Trophoblast cell (in vitro differentiated cells and primary cell): Measurements from ENCODE around the gene MTFMT.

ENCODE experiments used
- DNase-seq, 2 donors: peaks; one replicate each; pipeline ENCODE4 v3.0.0-alpha.2; 2016
- H2AFZ ChIP-seq: 2 replicates; pipeline ENCODE4 v1.6.1; 2013; ENCODE audit warnings: low read length, moderate library complexity, mild to moderate bottlenecking; ENCODE audit not compliant: insufficient read depth, poor library complexity
- H2AK5ac ChIP-seq: 2 replicates; pipeline ENCODE4 v1.6.1; 2013; ENCODE audit warnings: mild to moderate bottlenecking, low read length
- H2BK120ac ChIP-seq: 2 replicates; pipeline ENCODE4 v1.6.1; 2013; ENCODE audit warnings: low read length, mild to moderate bottlenecking, moderate library complexity; ENCODE audit not compliant: insufficient read depth, poor library complexity
- H2BK12ac ChIP-seq: 2 replicates; pipeline ENCODE4 v1.6.1; 2013; ENCODE audit warnings: mild to moderate bottlenecking, low read length, moderate library complexity
- H2BK5ac ChIP-seq: 2 replicates; pipeline ENCODE4 v1.6.1; 2013; ENCODE audit warnings: low read length, low read depth, moderate library complexity, mild to moderate bottlenecking; ENCODE audit not compliant: poor library complexity
- H3K14ac ChIP-seq: 2 replicates; pipeline ENCODE4 v1.6.1; 2013; ENCODE audit warnings: mild to moderate bottlenecking, low read length
- H3K18ac ChIP-seq: 2 replicates; pipeline ENCODE4 v1.6.1; 2013; ENCODE audit warnings: mild to moderate bottlenecking, low read length
- H3K23ac ChIP-seq: 2 replicates; pipeline ENCODE4 v1.6.1; 2013; ENCODE audit warnings: low read length
- H3K27ac ChIP-seq: 2 replicates; pipeline ENCODE4 v1.5.1; 2013; ENCODE audit warnings: low read depth, mild to moderate bottlenecking, inconsistent platforms, low read length, moderate library complexity
- H3K27me3 ChIP-seq: 2 replicates; pipeline ENCODE4 v1.6.1; 2013; ENCODE audit warnings: inconsistent platforms, mild to moderate bottlenecking, low read length, moderate library complexity; ENCODE audit not compliant: insufficient read depth
- H3K36me3 ChIP-seq, 2 experiments: 1 replicate in 1 of 2; 2 replicates in 1 of 2; pipeline ENCODE4 v1.6.1; 2013; ENCODE audit warnings: low read length in 2 of 2, mild to moderate bottlenecking in 2 of 2, moderate library complexity in 1 of 2; ENCODE audit not compliant: insufficient read depth in 2 of 2, control insufficient read depth in 1 of 2
- H3K4ac ChIP-seq: 2 replicates; pipeline ENCODE4 v1.6.1; 2013; ENCODE audit warnings: low read depth, mild to moderate bottlenecking, low read length, moderate library complexity
- H3K4me1 ChIP-seq, 2 experiments: 1 replicate in 1 of 2; 2 replicates in 1 of 2; pipeline ENCODE4 v1.6.1; 2013; ENCODE audit warnings: low read length in 2 of 2, mild to moderate bottlenecking in 2 of 2, moderate library complexity in 1 of 2; ENCODE audit not compliant: insufficient read depth in 2 of 2, control insufficient read depth in 1 of 2
- H3K4me2 ChIP-seq: 2 replicates; pipeline ENCODE4 v1.6.1; 2013; ENCODE audit warnings: inconsistent platforms, mild to moderate bottlenecking, low read length, moderate library complexity
- H3K4me3 ChIP-seq: 2 replicates; pipeline ENCODE4 v1.5.1; 2013; ENCODE audit warnings: mild to moderate bottlenecking, low read depth, low read length, inconsistent platforms
- H3K79me1 ChIP-seq: one replicate; pipeline ENCODE4 v1.6.1; 2013; ENCODE audit warnings: low read length
- H3K79me2 ChIP-seq: 2 replicates; pipeline ENCODE4 v1.6.1; 2013; ENCODE audit warnings: low read length, mild to moderate bottlenecking; ENCODE audit not compliant: control insufficient read depth, insufficient read depth, poor library complexity
- H3K9ac ChIP-seq: 2 replicates; pipeline ENCODE4 v1.6.1; 2013; ENCODE audit warnings: mild to moderate bottlenecking, low read length
- H3K9me3 ChIP-seq: 2 replicates; pipeline ENCODE4 v1.6.1; 2013; ENCODE audit warnings: low read depth, mild to moderate bottlenecking, control low read depth, inconsistent platforms, low read length; ENCODE audit not compliant: insufficient read depth
- H4K12ac ChIP-seq: 2 replicates; pipeline ENCODE4 v1.6.1; 2013; ENCODE audit warnings: low read depth, mild to moderate bottlenecking, low read length, moderate library complexity
- H4K8ac ChIP-seq: 2 replicates; pipeline ENCODE4 v1.6.1; 2013; ENCODE audit warnings: low read depth, mild to moderate bottlenecking, low read length, moderate library complexity
- H4K91ac ChIP-seq: one replicate; pipeline ENCODE4 v1.6.1; 2013; ENCODE audit warnings: low read depth, mild to moderate bottlenecking, low read length, moderate library complexity
- WGBS: extraction: QIAGEN DNeasy Blood & Tissue Kit; methylation state at CpG from one replicate; pipeline ENCODE4 v1.1.7; 2013; ENCODE audit warnings: missing lambda C conversion rate; ENCODE audit not compliant: insufficient read length, insufficient coverage; ENCODE audit errors: extremely low coverage; 5-methylcytosine and 5-hydroxymethylcytosine counted together

Gene MTFMT

GRCh38 chr15:64960153-64960552, 69.3 kb downstream of the MTFMT start:
- Histone ChIP-seq H2BK5ac (no peak overlapping the region), H3K4me3 (no peak overlapping the region), H2AK5ac (no peak overlapping the region), H3K79me2 (no peaks in the 10 kb centered on the region), H3K4ac (no peak overlapping the region), H2AFZ (no peak overlapping the region), H3K9ac (no peak overlapping the region), H3K4me2 (no peak overlapping the region), H3K4me1 (no peaks in the 10 kb centered on the region), H3K18ac (no peak overlapping the region), H3K27me3 (no peaks in the 10 kb centered on the region), H2BK12ac (no peak overlapping the region), H3K14ac (no peak overlapping the region), H4K12ac (no peak overlapping the region), H3K9me3 (peaks cover 5% of the 10 kb centered on the region), H3K27ac (no peak overlapping the region), H3K23ac (no peak overlapping the region), H3K36me3 (peaks cover 42 to 58% of the 10 kb centered on the region in 2 experiments), H3K79me1 (no peaks in the 10 kb centered on the region), H4K8ac (no peak overlapping the region), H4K91ac (no peak overlapping the region), H2BK120ac (no peak overlapping the region)
- DNase-seq = no peak
- no CpG with 5 or more reads among the region's 6 CpGs for WGBS

- Histone ChIP-seq H3K23ac (no peak overlapping the region), H3K36me3 (peaks cover 43 to 51% of the 10 kb centered on the region in 2 experiments), H4K8ac (no peak overlapping the region), H2AFZ (no peak overlapping the region), H3K27me3 (no peaks in the 10 kb centered on the region), H3K27ac (no peak overlapping the region), H2BK120ac (no peak overlapping the region), H3K14ac (no peak overlapping the region), H4K12ac (no peak overlapping the region), H3K18ac (no peak overlapping the region), H3K4me1 (no peaks in the 10 kb centered on the region), H3K4ac (no peak overlapping the region), H2BK12ac (no peak overlapping the region), H3K4me2 (no peak overlapping the region), H4K91ac (no peak overlapping the region), H2AK5ac (no peak overlapping the region), H3K9me3 (peaks cover 5% of the 10 kb centered on the region), H3K9ac (peak overlapping the region; percentile 12), H3K79me2 (no peaks in the 10 kb centered on the region), H2BK5ac (no peak overlapping the region), H3K4me3 (no peak overlapping the region), H3K79me1 (no peaks in the 10 kb centered on the region)
- no CpG with 5 or more reads among the region's 9 CpGs for WGBS
- no peak for DNase-seq
These were observed 70.3 kb downstream of the MTFMT start for GRCh38 chr15:64959128-64959527.

- Histone ChIP-seq H4K12ac (no peak overlapping the region), H4K91ac (no peak overlapping the region), H3K36me3 (peaks cover 17 to 24% of the 10 kb centered on the region in 2 experiments), H3K14ac (no peak overlapping the region), H3K23ac (no peak overlapping the region), H3K9ac (no peak overlapping the region), H3K27me3 (no peaks in the 10 kb centered on the region), H3K4me1 (peaks cover 6 to 7% of the 10 kb centered on the region in 2 experiments), H4K8ac (no peak overlapping the region), H3K4ac (no peak overlapping the region), H3K4me2 (no peak overlapping the region), H3K79me2 (no peaks in the 10 kb centered on the region), H2AK5ac (no peak overlapping the region), H3K79me1 (peaks cover 3% of the 10 kb centered on the region), H2BK12ac (no peak overlapping the region), H2BK120ac (no peak overlapping the region), H3K18ac (no peak overlapping the region), H2AFZ (no peak overlapping the region), H3K27ac (no peak overlapping the region), H3K9me3 (peaks cover 2% of the 10 kb centered on the region), H2BK5ac (no peak overlapping the region), H3K4me3 (no peak overlapping the region)
- no peak for DNase-seq
- WGBS = 40% methylated on average over 1 of the region's 3 CpGs
These were observed 75.0 kb downstream of the MTFMT start for GRCh38 chr15:64954395-64954794.

GRCh38 chr15:64951777-64952418, 77.5 kb downstream of the MTFMT start:
- H2AK5ac ChIP-seq = no peak overlapping the region
- no peak overlapping the region for H2BK120ac ChIP-seq

More at GRCh38 chr15:64951777-64952418, 77.5 kb downstream of the MTFMT start:
- peaks cover 9 to 13% of the 10 kb centered on the region in 2 experiments for H3K36me3 ChIP-seq
- H3K4me3 ChIP-seq = no peak overlapping the region
- H2BK12ac ChIP-seq = no peak overlapping the region
- H3K4ac ChIP-seq = no peak overlapping the region
- no peaks in the 10 kb centered on the region for H3K79me2 ChIP-seq
- H2BK5ac ChIP-seq = no peak overlapping the region
- H3K27ac ChIP-seq = no peak overlapping the region
- no peak overlapping the region for H3K23ac ChIP-seq
- DNase-seq = no peak
- H4K8ac ChIP-seq = no peak overlapping the region
- peaks cover 4% of the 10 kb centered on the region for H3K9me3 ChIP-seq
- H2AFZ ChIP-seq = no peak overlapping the region
- peaks cover 3% of the 10 kb centered on the region for H3K79me1 ChIP-seq
- peaks cover 6 to 7% of the 10 kb centered on the region in 2 experiments for H3K4me1 ChIP-seq
- no peak overlapping the region for H4K12ac ChIP-seq
- H3K4me2 ChIP-seq = no peak overlapping the region
- H4K91ac ChIP-seq = no peak overlapping the region
- no peak overlapping the region for H3K18ac ChIP-seq
- WGBS = no CpG with 5 or more reads among the region's 2 CpGs
- H3K14ac ChIP-seq = no peak overlapping the region
- H3K9ac ChIP-seq = no peak overlapping the region
- H3K27me3 ChIP-seq = no peaks in the 10 kb centered on the region
